HEK293 (cell line): ENCODE measurements around the gene SHC4.

ENCODE experiments used
- YY2 ChIP-seq: fragments of 450-650 bp; formaldehyde crosslinking; IDR thresholded peaks from 2 replicates; pipeline ENCODE4 v1.5.1; 2016; ENCODE audit warnings: missing biosample characterization, missing genetic modification characterization
- ZNF416 ChIP-seq: fragments of 450-650 bp; formaldehyde crosslinking; IDR thresholded peaks from 2 replicates; pipeline ENCODE4 v1.5.1; 2016; ENCODE audit warnings: missing biosample characterization, missing genetic modification characterization

DNA sequence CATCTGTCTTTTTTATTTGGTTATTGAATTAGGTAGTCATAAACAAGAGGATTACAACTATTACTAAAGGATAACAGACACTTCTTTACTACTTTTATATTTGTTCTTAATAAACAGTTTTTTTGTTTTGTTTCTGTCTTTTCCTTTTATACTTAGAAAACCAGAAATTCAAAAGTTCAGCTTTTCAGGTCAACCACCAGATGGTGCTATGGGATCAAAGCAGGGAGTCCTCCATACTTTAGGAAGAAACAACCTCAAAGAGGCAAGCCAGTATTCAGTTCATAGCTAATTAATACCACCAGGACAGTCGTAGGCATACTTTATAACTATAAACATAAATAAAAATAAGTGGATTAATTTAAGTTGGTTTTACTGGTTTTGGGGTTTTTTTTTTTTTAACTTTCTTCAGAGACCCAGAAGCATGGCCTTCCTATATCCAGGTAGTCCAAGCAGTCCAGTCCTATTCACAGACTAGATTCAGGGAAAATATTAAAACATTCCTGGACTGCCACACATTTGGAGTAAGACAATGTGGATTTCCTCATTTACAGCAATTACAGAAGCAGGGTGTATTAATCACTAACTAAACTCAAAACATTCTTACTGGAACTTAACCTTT is 101.8 kb downstream of the SHC4 start:
- TF ChIP-seq ZNF416 (tag by site-specific recombination) (no peak), YY2 (tag by site-specific recombination) (no peak)
